LHCN-M2 (cell line): ENCODE measurements around the gene RABGGTA. TPM values are rescaled to one million over a fixed set of nuclear protein-coding genes. Genes with fewer than 3 reads are reported as not detected.

Source experiments
- DNase-seq: peaks from one replicate; pipeline ENCODE4 v3.0.0-alpha.2; 2012; ENCODE audit warnings: low read depth
- polyA plus RNA-seq: library from polyadenylated mRNA; unstranded; fragments of >200 nt; gene quantifications from one replicate; pipeline ENCODE4 v1.2.1, GENCODE V29; 2012; ENCODE audit warnings: missing spikeins
- total RNA-seq: library from RNA; depleted of rRNA; stranded (reverse); fragments of >200 nt; gene quantifications from 2 replicates; pipeline ENCODE4 v1.2.3, GENCODE V29; 2014; rRNA removed

Gene RABGGTA, protein sequence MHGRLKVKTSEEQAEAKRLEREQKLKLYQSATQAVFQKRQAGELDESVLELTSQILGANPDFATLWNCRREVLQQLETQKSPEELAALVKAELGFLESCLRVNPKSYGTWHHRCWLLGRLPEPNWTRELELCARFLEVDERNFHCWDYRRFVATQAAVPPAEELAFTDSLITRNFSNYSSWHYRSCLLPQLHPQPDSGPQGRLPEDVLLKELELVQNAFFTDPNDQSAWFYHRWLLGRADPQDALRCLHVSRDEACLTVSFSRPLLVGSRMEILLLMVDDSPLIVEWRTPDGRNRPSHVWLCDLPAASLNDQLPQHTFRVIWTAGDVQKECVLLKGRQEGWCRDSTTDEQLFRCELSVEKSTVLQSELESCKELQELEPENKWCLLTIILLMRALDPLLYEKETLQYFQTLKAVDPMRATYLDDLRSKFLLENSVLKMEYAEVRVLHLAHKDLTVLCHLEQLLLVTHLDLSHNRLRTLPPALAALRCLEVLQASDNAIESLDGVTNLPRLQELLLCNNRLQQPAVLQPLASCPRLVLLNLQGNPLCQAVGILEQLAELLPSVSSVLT
- total RNA-seq = 29.0 and 29.4 TPM in 2 replicates
- polyA plus RNA-seq = 24.0 TPM

DNA sequence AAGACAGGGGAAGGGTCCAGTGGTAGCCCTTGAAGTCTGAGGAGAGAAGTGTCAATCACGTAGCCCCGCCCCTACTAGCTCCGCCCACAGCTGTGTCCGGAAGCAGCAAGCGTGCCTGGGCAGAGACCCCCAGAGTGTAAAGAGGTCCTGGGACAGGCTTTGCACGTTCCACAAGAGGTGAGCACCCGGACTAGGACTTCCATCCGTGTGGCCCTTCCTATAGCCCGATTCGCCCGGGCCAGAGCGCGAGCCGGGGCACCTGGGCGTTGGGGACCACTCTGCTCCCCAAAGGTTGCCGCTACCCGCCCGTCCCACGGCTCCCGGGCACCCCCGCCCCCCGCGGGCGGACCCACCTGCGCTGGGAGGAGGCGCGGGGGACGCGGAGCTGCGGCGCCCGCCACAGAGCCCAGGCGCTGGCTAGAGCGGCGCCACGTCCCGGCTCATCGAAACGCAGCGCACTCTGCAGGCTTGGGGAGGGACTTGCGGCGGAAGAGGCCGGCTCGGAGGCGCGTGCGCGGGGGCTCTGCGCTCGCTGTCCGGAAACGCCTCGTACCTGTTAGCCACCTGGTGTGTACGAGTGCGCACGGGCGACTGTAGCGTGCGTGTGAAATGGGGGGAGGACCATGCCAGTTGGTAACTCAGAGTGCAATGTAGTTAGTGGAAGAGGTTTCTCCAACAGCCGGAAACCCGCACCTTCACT lies at the start of gene RABGGTA:
TSS of gene RABGGTA (minus strand) at position 464 of the 700 bp plus-strand sequence. CDS start 482 bp downstream, outside the sequence.
- DNase-seq = peak; percentile 78

DNA sequence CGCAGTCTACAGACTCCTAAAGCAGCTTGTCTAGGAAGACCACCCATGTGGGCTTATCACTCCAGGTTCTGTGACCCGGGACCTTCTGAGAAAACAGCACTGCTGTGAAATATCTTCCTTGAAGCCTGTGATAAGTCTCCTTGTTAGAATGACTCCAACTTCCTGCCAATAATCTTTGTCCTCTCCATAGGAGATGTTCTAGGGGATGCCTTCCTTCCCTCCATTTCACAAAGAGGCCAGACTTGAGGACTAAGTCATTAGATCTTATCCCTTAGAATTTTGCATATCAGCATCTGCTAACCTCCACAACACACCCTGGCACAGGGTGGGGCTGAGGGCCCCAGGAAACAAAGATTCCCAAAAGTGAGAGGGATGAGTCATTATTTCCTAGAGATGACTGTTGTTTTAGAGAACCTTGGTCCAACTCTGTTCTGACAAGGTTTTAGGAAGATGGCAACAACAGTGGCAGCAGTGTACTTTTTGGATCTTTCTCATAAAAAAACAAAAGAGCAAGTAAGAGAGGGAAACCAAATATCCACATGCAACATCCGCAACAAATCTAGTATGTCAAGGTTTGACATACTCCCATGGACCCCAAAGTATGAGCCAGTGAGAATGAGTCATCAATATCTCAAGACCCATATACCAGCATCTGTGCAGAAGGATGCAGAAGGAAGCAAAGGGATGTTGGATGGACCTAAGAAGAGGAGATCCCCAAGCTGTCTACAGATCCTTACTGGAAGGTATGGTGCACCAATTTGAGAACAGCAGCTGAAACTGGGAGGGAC lies 45.9 kb upstream of the RABGGTA start:
- peak; percentile 52 for DNase-seq

DNA sequence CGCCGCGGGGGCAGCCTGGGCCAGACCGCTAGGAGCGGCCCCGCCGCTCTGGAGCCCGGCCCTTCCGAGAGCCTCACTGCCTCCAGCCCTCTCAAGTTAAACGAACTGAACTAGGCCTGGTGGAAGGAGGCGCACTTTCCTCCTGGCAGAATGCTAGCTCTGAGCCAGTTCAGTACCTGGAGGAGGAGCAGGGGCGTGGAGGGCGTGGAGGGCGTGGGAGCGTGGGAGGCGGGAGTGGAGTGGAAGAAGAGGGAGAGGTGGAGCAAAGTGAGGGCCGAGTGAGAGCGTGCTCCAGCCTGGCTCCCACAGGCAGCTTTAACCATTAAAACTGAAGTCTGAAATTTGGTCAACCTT lies 45.2 kb upstream of the RABGGTA start:
- no peak for DNase-seq

DNA sequence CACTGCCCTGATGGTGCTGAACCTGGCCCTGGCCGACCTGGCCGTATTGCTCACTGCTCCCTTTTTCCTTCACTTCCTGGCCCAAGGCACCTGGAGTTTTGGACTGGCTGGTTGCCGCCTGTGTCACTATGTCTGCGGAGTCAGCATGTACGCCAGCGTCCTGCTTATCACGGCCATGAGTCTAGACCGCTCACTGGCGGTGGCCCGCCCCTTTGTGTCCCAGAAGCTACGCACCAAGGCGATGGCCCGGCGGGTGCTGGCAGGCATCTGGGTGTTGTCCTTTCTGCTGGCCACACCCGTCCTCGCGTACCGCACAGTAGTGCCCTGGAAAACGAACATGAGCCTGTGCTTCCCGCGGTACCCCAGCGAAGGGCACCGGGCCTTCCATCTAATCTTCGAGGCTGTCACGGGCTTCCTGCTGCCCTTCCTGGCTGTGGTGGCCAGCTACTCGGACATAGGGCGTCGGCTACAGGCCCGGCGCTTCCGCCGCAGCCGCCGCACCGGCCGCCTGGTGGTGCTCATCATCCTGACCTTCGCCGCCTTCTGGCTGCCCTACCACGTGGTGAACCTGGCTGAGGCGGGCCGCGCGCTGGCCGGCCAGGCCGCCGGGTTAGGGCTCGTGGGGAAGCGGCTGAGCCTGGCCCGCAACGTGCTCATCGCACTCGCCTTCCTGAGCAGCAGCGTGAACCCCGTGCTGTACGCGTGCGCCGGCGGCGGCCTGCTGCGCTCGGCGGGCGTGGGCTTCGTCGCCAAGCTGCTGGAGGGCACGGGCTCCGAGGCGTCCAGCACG lies 44.6 kb upstream of the RABGGTA start:
- no peak for DNase-seq

DNA sequence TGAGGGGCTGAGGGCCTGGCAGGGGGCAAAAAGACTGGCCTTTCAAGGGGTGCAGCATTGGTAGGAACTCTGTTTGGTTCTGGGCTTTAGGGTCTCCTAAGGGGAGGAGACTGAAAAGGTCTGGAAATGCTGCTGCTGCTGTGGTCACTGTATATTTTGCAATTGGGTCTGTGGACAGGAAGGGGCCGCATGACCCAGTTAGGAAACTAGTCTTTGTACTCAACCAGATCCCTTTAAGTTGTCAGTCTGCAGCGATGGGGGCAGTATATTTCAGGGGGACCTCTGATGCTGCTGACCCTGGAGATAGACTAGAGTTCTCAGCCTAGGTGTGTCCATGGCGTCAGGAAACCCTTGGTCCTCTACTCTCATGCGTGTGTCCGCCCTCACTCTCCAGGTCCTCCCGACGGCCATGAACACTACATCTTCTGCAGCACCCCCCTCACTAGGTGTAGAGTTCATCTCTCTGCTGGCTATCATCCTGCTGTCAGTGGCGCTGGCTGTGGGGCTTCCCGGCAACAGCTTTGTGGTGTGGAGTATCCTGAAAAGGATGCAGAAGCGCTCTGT lies 43.9 kb upstream of the RABGGTA start:
- DNase-seq = no peak

DNA sequence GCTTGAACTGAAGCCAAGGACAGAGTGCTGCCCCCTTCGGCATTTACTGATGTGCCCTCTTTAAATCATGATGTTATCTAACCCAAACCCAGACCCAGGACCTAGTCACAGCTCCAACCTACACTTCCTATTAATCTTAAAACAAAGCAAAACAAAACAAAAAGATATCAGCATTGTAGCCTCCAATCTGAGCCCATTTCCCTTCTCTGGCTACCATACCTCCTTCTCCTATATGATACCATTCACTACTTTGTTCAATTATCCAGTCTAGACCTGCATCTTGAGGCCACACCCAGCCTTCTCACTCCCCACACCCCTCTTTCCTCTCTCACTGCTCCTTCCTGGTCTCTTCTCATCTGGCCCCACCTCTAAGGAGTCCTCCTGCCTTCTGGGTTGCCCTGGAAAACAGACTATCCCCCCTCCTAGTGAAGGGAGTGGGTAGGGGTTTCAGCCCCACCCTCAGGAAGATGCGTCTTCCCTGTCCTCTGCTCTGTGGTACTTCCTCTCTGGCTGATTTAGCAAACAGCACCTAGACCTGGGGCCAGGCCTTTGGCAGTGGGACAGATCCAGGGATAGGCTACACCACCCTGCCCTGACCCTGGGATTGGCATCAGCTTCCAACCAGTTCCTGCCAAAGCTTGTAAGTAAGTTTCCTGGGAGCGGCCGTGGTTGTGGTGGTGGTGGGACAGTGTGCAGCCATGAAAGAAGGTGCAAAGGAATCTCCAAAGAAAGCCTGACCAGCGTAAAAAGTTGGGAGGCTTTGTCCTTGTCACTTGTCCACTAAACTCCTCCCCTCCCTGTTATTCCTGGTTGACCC lies 43.2 kb upstream of the RABGGTA start:
- no peak for DNase-seq

DNA sequence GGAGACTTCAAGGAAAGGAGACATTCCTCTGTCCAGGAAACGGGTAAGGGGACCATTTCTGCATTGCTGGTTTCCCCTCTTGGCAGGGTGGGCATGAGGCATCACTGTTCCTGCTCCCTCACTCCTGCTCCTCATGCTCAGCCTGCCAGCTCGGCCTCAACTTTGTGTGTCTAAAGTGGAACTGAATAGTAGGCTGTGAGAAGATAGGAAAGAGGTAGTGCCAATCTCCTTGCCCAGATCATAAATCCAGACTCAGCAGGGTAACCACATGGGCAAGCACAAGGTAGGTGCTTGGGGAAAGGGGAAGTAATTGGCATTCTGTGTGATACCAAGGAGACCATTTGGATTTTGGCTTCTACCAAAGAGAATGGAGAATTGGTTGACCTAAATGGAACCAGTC lies 42.5 kb upstream of the RABGGTA start:
- no peak for DNase-seq

DNA sequence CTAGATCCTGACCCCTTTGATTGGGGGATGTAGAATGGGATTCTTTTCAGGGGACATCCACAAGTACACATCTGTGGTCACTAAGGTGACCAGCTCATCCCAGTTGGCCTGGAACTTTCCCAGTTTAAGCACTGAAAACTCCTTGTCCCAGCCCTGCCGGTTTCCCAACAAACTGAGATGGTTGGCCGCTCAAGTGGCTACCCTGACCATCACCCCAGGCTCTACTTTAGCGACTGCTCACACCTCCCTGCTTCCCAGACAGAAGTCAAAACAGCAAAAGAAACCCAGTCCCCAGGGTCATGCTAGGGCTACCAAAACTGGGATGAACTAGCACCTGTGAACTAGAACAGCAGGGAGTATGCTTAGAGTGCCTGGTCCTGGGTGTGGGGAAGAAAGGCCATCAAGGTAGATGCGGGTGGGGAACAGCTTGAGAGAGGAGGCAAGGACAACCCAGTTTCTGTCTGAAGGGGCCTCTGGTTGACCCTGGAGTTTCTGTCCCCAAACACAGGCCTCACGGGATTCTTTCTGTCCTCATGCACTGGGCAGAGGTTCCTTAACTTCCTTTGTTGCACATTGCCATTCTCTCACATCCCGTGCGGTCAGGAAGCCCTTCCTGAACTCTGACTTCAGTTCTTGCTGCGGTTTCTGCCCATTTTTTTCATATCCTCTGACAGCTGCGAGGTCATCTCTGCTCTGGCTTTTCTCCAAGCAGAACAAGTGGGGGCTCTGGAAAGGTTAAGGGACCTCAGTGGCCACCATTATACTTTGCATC lies 41.5 kb upstream of the RABGGTA start:
- peak; percentile 72 for DNase-seq

DNA sequence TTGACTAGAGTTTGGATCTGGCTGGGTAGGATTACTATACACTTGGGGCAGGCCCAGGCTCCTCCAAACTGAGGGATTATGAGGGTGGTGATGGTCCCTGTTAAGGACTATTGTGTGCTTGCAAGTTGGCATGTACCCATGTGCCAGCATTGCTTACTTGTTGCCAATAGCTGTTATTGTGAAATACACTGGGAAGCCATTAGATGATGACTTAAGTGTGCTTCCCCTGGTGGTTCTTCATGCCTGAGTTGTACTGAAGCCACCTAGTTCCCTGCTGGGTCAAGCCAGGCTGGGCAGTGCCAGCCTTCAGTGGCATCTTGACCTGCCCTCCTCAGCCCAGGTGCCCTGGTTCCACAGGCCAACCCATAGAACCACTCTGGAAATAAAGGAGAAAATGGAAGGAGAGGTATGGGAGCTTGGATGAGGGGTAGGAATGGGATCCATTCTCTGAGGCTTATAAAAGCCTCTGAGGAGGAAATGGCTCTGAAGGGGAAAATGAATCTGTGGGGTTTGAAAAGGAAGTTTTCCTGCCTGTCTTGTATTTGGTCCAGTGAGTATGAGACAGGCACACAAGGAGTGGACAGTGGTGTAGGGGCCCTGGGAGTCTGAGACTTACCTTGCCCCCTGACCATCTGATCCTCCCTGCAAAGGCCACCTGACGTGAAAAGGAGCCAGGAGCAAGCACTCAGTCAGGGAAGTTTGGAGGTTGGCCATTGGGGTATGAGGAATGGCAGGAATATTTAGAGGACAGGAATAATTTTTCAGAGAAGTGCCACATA lies 40.6 kb upstream of the RABGGTA start:
- DNase-seq = peak; percentile 46

DNA sequence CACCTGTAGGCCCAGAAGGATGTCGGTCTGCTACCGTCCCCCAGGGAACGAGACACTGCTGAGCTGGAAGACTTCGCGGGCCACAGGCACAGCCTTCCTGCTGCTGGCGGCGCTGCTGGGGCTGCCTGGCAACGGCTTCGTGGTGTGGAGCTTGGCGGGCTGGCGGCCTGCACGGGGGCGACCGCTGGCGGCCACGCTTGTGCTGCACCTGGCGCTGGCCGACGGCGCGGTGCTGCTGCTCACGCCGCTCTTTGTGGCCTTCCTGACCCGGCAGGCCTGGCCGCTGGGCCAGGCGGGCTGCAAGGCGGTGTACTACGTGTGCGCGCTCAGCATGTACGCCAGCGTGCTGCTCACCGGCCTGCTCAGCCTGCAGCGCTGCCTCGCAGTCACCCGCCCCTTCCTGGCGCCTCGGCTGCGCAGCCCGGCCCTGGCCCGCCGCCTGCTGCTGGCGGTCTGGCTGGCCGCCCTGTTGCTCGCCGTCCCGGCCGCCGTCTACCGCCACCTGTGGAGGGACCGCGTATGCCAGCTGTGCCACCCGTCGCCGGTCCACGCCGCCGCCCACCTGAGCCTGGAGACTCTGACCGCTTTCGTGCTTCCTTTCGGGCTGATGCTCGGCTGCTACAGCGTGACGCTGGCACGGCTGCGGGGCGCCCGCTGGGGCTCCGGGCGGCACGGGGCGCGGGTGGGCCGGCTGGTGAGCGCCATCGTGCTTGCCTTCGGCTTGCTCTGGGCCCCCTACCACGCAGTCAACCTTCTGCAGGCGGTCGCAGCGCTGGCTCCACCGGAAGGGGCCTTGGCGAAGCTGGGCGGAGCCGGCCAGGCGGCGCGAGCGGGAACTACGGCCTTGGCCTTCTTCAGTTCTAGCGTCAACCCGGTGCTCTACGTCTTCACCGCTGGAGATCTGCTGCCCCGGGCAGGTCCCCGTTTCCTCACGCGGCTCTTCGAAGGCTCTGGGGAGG lies 39.5 kb upstream of the RABGGTA start, which contains the start of gene LTB4R:
TSS of gene LTB4R (plus strand) at position 857 of the 959 bp plus-strand sequence. CDS start 4,150 bp downstream, outside the sequence.
- no peak for DNase-seq

DNA sequence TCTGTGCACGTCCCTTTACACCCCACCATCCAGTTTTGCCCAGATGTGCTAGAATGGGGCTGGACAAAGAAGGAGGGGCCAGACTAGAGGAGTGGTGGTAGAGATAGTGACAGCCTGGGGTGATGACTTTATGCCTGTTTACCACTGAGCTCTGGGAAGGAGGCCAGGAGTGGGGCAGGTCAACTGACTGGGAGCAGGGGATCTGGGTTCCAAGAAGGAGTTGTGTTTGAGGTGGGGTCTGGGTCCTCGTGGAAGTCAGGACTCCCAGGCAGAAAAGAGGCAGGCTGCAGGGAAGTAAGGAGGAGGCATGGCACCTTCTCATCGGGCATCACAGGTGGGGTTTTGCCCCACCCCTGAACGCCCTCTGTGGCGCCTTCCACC lies 38.9 kb upstream of the RABGGTA start:
- no peak for DNase-seq

DNA sequence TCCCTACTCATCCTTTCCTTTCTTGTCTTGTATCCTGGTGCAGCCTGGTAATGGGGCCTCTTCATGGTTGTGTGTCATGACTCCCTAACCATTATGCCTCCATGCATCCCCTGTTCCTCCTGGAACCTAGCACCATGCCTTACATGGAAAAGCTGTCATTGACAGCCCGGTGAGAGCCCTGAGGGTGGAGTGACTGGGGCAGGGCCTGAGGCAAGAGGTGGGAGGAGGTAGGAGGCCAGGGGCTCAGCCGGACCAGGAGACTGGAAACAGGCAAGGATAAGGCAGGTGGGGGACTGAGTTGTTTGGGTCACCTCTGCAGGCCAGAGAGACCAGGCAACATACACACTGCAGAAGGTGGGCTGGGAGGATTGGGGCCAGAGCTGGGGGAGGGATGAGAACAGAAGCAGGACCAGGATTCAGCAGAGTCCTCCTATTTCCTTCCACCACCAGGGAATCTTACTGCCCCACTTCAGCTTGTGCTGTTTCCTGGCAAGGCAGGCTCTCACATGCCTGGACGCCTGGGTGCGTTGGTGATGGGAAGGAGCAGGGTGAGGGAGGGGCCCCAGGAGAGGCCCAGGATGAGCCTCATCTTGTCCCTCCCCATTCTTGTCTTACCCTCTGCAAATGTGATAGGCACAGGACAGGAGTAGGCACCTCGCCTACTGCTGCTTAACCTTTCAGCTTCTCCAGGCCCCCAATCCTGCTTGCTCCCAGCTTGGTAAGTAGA lies 38.3 kb upstream of the RABGGTA start, which contains the start of gene LTB4R2:
TSS of gene LTB4R2 (plus strand) at position 603 of the 727 bp plus-strand sequence. CDS start 525 bp downstream, outside the sequence.
- DNase-seq = no peak

DNA sequence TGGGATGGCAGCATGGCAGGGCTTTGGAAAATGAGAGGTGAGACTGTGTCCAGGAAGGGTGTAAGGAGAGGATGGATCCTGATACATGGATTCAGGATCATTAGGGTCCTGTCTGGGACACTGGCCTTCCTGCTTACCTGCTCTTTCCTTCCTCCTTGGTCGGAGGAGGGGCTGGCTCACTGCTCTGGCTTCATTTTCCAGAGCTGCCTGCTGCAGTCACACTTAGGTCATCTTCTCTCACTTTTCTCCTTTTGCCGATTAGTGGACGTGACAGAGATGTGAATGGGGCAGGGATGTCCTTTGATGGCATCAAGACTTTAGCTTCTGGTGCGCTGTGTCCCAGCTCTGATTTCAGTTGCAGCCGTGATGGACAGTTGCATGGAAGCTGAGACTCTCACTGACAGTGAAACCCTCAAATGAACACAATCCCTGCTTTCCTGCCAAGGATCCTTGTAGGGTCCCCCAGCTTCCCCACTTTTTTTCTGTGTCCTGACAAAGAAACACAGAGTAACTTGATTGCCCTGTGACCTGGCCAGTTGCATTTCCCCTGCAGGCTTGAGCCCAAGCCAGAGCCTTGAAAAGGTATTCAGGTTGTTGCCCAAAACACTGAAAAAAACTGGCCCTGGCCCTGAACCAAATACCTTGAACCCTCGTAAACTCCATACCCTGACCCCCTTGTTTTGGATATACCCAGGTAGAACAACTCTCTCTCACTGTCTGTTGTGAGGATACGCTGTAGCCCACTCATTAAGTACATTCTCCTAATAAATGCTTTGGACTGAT lies 37.1 kb upstream of the RABGGTA start:
- no peak for DNase-seq

DNA sequence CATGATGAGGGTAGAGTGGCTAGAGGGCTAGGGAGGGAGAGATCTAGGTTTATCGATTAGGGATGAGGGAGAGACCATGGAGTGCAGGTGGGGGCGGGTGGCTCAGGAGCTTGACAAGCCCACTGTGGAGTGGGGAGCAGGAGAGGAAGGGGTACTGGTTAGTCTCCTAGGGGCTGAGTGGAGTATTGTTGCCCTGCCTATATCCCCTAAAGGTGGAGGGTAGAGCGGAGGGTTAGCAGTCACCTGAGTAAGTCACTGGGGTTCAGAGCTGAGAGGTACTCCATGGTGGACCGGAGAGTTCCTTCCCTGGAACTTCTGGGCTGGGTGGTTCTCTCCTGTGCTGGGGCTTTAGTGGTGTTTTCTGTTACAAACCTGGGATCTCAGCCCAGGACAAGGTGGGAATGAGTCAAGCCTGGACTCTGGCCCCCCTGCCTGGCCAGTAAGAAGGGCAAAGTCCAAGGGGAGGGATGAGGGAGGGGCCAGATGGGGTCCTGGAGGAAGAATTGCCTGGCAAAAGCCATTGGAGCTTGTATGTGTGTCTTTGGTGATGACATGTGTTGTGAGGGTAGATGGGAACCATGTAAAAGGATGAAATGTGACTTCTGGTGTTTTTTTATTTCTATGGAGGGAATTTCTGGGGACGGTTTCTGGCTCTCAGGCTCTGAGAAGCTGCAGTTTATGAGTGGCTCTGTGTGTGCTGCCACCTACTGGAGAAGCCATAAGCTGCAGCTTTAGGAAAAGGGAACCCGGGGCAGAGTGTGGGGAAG lies 36.4 kb upstream of the RABGGTA start, which contains the start of gene CIDEB:
TSS of gene CIDEB (minus strand) at position 403 of the 767 bp plus-strand sequence. CDS start at position 284, 119 bp downstream.
- peak; percentile 55 for DNase-seq
